ENCODE measurements around the gene POTEG. TPM values are rescaled to one million over a fixed set of nuclear protein-coding genes. Genes with fewer than 3 reads are reported as not detected.
"Not testable (repeated sequence)": the region's sequence is repeated elsewhere in the genome, so short reads cannot be mapped to it uniquely, and the experiment has no call there.

Gene POTEG
- not detected for total RNA-seq

DNA sequence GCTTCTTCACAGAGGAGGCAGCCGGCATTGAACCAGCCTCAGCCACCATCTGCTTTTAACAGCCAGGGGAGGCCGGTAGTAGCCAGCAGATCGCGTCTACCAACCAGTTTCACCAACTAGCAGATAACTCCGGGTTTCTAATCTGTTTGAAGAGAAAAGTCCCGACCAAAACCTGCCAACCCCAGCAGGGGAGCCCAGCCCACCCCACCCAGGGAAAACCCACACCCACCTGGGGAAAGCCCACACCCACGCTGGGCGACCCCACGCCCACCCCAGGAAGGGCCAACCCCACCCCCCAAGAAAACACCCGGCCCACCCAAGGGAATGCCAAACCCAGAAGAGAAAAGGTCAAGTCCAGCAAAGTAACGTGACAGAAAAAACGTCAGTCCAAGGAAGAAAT lies at the start of gene POTEG:
POTEG (minus strand) TSS at position 101 of the 400 bp plus-strand sequence; CDS start at position 49, 52 bp downstream.
- H3K9me3 ChIP-seq; H3K4me3 ChIP-seq; intact Hi-C loops (cut with DNase I); H3K36me3 ChIP-seq; H3K27me3 ChIP-seq; H3K27ac ChIP-seq; H3K4me1 ChIP-seq; DNase-seq: not testable (repeated sequence)
- no CpG with 5 or more reads among the region's 12 CpGs for WGBS, 2 donors

DNA sequence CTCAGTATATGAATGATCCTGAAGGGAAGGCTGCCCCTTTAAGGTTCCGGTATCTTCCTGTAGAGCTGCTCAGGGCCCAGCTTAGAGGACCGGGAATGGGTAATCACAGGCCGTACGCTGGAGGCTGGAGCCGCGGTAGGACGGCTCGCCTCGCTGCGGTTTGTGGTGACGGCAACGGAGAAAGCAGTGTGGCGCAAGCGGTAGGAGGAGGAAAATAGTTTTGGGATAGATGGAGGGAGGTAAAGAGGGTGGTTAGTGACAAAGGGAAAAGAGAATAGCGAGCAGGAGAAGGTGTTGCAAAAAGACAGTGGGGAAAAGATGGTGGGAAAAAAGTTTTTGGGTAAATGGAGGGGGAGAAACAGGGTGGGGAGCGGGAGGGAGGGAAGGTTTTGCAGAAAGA lies 48.0 kb upstream of the POTEG start:
- H3K27me3 ChIP-seq; H3K9me3 ChIP-seq; H3K4me3 ChIP-seq; intact Hi-C loops (cut with DNase I); H3K4me1 ChIP-seq; H3K36me3 ChIP-seq; DNase-seq; H3K27ac ChIP-seq: not testable (repeated sequence)
- 83% methylated on average over 2 of the region's 16 CpGs; no CpG with 5 or more reads in 1 of the 2 donors for WGBS, 2 donors

DNA sequence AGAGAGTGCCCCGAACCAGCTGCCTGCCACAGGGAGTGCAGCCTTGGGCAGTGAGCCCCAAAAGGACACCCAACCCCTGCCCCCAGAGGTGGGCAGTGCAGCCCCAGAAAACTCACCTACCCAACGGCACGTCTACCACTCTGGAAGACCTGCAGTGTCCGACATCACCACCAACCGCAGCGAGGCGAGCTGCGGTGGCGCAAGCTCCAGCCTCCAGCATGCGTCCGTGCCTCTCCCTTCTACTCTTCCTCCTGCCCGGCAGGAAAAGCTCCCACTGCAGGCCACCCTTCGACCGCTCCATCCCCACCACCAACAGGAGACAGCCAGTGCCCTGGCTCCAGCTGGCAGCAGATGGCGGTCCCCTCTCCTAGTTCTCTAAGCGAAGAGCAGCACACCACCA lies 47.3 kb upstream of the POTEG start:
- H3K4me1 ChIP-seq; H3K36me3 ChIP-seq; DNase-seq; H3K9me3 ChIP-seq; H3K27me3 ChIP-seq; intact Hi-C loops (cut with DNase I); H3K4me3 ChIP-seq; H3K27ac ChIP-seq: not testable (repeated sequence)
- no CpG with 5 or more reads among the region's 16 CpGs for WGBS, 2 donors

DNA sequence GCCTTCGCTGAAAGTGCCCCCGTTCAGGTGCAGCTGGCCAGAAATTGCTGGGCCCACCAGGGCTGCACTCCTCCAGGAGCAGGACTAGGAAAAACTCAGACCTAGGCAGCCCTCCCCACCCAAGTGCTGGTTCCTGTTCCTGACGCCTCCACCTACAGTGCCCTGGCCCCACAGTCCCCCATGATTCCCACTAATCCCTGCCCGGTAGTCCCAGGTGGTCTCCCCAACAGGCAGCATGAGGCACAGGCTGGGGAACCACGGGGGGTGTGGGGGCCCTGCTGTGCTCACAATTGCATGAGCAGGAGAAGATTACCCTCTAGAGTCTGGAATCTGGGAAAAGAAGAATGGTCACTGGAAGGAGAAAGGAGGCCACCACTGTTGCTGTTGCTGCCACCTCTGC lies 46.4 kb upstream of the POTEG start:
- H3K9me3 ChIP-seq; H3K36me3 ChIP-seq; H3K27me3 ChIP-seq; H3K4me1 ChIP-seq; H3K27ac ChIP-seq; H3K4me3 ChIP-seq; intact Hi-C loops (cut with DNase I); DNase-seq: not testable (repeated sequence)
- no CpG with 5 or more reads among the region's 5 CpGs for WGBS, 2 donors

DNA sequence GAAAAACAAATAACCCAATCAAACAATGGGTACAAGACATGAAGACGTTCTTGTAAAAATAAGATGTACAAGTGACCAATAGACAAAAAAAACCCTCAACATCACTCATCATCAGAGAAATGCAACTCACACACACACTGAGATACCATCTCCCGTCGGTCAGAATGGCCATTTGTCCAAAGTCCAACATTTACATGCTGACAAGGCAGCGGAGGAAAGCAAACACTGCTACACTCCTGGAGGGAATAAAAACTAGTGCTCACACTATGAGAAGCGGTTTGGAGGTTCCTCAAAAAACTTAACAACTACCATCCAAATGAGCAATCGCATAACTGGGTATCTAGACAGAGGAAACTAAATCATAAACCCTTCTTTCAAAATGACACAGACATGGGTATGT lies 11.6 kb upstream of the POTEG start:
- 51 to 74% methylated on average over 6 of the region's 6 CpGs for WGBS, 2 donors
- intact Hi-C loops (cut with DNase I); H3K36me3 ChIP-seq; DNase-seq; H3K4me3 ChIP-seq; H3K9me3 ChIP-seq; H3K27ac ChIP-seq; H3K4me1 ChIP-seq; H3K27me3 ChIP-seq: not testable (repeated sequence)

DNA sequence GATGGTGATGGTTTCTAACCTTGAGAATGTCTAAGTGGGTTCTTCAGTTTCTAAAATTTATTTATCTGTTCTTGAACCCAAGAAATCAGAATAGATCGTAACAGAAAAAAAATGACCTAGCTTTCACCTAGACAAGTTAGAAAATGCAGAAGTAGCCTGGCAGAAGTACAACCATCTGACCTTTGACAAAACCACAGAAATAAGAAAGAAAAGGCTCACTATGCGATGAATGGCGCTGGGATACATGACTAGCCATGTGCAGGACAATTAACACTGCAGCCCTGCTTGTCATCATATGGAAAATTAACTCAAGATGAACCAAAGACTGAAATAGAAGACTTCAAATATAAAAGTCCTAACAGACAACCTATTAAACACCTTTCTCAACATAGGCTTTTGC lies 5.7 kb upstream of the POTEG start:
- H3K4me1 ChIP-seq; H3K27ac ChIP-seq; H3K27me3 ChIP-seq; H3K4me3 ChIP-seq; H3K9me3 ChIP-seq; intact Hi-C loops (cut with DNase I); DNase-seq; H3K36me3 ChIP-seq: not testable (repeated sequence)
- 59 to 80% methylated on average over 2 of the region's 3 CpGs for WGBS, 2 donors

DNA sequence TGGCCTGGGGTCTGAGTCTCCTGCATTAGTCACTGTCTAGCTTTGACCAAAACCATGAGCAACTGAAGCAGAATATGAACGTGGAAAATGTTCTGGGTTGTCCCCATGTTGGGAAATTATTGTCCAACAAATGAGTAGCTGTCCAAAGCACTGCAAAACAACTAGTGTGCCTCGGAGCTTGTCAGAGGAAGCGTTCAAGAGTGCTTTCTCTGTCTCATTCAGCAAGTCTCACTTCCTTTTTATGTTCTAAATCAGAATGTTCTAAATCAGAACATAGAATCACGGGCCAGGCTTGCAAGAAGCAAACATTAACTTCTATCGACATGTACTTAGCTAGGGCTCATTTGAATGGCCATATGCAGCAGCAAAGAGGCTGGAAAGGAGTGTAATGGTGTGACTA lies 5.1 kb upstream of the POTEG start:
- H3K27ac ChIP-seq; H3K36me3 ChIP-seq; H3K4me1 ChIP-seq; H3K9me3 ChIP-seq; DNase-seq; H3K4me3 ChIP-seq; intact Hi-C loops (cut with DNase I); H3K27me3 ChIP-seq: not testable (repeated sequence)
- 10% methylated on average over 3 of the region's 5 CpGs; no CpG with 5 or more reads in 1 of the 2 donors for WGBS, 2 donors

DNA sequence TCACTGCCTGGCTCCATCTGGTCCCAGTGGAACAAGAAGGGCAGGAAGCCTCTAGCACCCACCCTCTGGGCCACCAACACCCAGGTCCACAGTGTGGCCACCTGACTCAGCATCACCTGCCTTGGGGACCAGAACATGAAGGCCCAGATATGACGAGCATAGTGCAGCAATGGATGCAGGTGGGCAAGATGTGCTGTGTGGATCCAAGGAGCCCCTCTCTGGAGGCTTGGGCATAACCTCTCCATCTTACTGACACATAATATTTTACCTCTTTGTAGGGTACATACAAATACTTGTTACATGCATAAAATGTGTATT lies 2.9 kb upstream of the POTEG start:
- no CpG with 5 or more reads among the region's 1 CpG for WGBS, 2 donors
- H3K36me3 ChIP-seq; H3K27ac ChIP-seq; H3K4me3 ChIP-seq; H3K27me3 ChIP-seq; DNase-seq; intact Hi-C loops (cut with DNase I); H3K4me1 ChIP-seq; H3K9me3 ChIP-seq: not testable (repeated sequence)

DNA sequence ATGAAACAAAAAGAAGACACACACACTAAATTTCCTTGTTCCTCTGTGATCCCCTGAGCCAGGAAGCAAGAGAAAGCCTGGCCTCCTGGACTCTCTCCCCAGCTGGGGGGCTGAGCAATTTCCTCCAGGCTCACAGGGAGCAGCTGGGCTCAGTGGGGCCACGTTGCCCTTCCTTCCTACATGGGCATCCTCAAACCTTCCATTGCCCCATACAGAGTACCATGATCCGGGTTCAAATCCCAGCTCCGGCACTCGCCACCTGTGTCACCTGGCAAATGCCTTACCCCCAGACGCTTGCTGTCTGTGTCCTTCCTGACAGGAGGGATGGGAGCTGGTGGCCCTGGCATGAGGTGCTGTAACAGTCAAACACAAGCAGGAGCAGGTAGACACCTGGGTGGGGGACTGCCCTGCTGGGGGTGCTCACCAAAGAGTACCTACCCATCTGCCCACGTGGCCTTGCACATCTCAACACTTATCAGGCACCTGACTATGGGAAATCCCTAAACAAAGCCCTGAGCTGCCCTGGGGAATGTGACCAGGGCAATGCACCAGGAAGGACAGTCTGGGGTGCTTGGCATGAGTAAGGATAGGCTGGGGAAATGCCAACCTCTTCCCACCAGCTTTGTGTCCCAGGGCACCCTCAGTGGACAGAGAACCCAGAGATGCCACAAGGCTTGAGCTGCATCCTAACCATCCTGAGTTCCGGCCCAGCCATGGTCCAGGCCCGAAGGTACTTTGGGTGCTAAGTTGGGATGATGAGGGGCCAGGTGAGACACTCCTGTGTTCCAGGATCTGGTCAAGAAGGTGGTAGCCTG lies 2.4 kb upstream of the POTEG start:
- H3K4me3 ChIP-seq; H3K27ac ChIP-seq; H3K4me1 ChIP-seq; intact Hi-C loops (cut with DNase I); H3K9me3 ChIP-seq; H3K27me3 ChIP-seq; DNase-seq; H3K36me3 ChIP-seq: not testable (repeated sequence)
- no CpG with 5 or more reads among the region's 8 CpGs for WGBS, 2 donors

DNA sequence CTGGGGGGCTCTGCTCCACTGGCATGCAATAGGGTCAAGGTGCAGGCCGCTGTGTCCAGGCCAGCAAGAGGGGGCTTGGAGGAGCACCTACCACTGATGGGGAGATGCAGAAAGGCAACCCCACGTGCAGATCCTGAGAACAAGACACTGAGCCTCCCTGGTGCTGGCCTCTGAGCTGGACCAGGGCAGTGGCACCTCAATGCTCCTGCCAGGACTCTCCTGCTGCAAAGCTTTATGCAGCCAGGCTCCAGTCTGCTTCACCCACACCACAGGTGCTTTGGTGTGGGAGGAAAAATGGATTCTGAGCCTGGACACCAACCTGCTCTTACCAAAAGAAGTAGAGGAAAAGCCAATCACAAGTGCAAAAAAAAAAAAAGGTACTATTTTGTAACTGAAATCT lies 1.7 kb upstream of the POTEG start:
- intact Hi-C loops (cut with DNase I); H3K27ac ChIP-seq: not testable (repeated sequence)
- WGBS, 2 donors = no CpG with 5 or more reads among the region's 2 CpGs

DNA sequence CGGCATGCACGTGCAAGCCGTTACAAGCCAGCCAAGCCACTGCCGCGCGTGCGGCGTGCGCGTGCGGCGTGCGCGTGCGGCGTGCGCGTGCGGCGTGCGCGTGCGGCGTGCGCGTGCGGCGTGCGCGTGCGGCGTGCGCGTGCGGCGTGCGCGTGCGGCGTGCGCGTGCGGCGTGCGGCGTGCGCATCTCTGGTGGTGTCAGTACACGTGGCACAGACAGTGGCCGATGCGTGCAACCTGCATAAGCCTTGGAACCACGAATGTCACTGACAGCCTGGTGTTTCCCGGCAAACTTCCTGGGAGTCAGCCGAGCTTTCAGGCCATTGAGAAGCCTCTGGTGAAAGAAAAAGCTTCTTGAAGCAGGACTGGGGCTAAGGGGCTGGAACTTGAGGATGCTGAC lies 750 bp upstream of the POTEG start:
- intact Hi-C loops (cut with DNase I); H3K4me1 ChIP-seq; H3K27ac ChIP-seq; DNase-seq; H3K27me3 ChIP-seq; H3K9me3 ChIP-seq; H3K4me3 ChIP-seq; H3K36me3 ChIP-seq: not testable (repeated sequence)
- WGBS, 2 donors = 40% methylated on average over 1 of the region's 53 CpGs; no CpG with 5 or more reads in 1 of the 2 donors

More for the DNA sequence above, 1.7 kb upstream of the POTEG start:
- H3K4me1 ChIP-seq, H3K9me3 ChIP-seq, H3K27me3 ChIP-seq, DNase-seq, H3K4me3 ChIP-seq, H3K36me3 ChIP-seq: not testable (repeated sequence)

DNA sequence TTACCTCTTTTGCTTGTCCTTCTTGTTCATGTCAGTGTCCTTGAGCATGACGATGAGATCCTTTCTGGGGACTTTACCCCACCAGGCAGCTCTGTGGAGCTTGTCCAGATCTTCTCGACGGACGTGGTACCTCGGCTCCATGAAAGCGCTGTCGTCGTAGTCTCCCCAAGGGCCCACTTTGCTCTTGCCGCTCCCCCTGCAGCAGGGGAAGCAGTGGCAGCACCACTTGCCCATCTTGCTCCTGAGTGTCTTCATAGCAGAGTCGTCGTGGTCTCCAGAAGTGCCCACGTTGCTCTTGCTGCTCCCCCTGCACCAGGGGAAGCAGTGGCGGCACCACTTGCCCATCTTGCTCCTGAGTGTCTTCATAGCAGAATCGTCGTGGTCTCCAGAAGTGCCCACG lies 376 bp downstream of the POTEG start:
- no CpG with 5 or more reads among the region's 16 CpGs for WGBS, 2 donors

DNA sequence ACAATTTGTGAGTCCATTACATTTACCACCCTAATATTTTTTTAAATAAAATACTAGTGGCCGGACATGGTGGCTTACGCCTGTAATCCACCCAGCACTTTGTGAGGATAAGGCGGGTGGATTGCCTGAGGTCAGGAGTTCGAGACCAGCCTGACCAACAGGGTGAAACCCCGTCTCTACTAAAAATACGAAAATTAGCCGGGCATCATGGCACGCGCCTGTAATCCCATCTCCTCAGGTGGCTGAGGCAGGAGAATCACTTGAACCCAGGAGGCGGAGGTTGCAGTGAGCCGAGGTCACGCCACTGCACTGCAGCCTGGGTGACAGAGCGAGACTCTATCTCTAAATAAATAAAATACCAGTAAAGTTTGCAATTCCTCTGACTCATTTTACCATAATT lies 25.6 kb downstream of the POTEG start:
- H3K4me3 ChIP-seq; H3K9me3 ChIP-seq; DNase-seq; H3K27ac ChIP-seq; intact Hi-C loops (cut with DNase I); H3K27me3 ChIP-seq; H3K4me1 ChIP-seq; H3K36me3 ChIP-seq: not testable (repeated sequence)
- WGBS, 2 donors = 57 to 73% methylated on average over 9 to 10 of the region's 13 CpGs

More for the DNA sequence above, 376 bp downstream of the POTEG start:
- intact Hi-C loops (cut with DNase I); H3K4me3 ChIP-seq; H3K27ac ChIP-seq; H3K27me3 ChIP-seq; H3K4me1 ChIP-seq; H3K36me3 ChIP-seq; DNase-seq; H3K9me3 ChIP-seq: not testable (repeated sequence)

DNA sequence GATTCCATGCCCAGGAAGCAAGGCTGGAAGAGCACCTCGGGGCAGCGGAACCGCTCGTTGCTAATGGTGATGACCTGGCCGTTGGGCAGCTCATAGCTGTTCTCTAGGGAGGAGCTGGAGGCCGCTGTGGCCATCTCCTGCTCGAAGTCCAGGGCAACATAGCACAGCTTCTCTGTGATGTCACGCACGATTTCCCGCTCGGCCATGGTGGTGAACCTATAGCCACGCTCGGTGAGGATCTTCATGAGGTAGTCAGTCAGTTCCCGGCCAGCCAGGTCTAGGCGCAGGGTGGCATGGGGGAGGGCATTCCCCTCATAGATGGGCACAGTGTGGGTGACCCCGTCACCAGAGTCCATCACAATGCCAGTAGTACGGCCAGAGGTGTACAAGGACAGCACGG lies 32.0 kb downstream of the POTEG start:
- DNase-seq; H3K27ac ChIP-seq; H3K4me3 ChIP-seq; intact Hi-C loops (cut with DNase I); H3K9me3 ChIP-seq; H3K4me1 ChIP-seq; H3K27me3 ChIP-seq; H3K36me3 ChIP-seq: not testable (repeated sequence)
- whole genome bisulfite sequencing, 2 donors = no CpG with 5 or more reads among the region's 18 CpGs

Data from esophagus squamous epithelium (tissue), 5 donors.